IPS DF 19.7 (cell line): Measurements from ENCODE around the gene SIRT5.

Experiments used
- DNase-seq: peaks from one replicate; pipeline ENCODE4 v3.0.0-alpha.2; 2013; ENCODE audit warnings: low read depth, low spot score

Gene SIRT5

DNA sequence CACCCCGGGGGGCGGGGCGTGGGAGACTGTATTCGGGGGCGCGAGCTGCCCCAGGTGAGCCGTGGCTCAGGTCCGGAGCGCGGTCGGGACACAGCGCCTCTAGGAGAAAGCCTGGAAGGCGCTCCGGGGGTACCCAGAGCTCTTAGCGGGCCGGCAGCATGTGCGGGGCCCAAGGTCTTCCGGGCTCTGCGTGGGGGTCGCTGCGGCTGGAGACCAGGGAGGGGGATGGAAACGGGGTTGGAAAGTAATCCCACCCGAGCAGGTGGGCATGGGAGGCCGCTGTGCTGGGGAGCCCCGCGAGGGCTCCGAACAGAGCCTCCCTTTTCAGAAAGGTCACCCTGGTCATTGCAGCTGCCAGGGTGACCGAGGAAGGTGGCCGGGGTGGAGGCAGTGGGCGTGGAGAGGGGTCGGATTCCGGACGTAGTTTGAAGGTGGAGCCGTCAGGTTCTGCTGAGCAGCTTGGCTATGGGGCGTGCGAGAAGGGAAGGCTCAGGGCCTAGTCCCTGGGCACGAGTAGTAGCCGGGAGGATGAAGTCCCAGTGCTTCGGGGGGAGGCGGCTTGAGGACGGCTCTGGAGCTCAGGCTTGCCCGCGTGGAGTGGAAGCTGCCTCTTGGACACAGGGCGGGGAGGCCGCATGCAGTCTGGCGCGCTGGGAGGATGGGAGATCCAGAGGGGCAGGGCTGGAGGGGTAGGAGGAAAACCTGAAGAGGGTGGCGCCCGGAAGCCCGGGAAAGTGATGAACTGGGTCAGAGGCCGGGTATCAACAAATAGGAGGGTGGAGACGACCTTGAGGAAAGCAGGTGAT is at the start of gene SIRT5:
Gene SIRT5 (plus strand): TSS at position 31 of the 806 bp plus-strand sequence. CDS start 9,510 bp downstream, outside the sequence.
- DNase-seq, result peak; percentile 70

DNA sequence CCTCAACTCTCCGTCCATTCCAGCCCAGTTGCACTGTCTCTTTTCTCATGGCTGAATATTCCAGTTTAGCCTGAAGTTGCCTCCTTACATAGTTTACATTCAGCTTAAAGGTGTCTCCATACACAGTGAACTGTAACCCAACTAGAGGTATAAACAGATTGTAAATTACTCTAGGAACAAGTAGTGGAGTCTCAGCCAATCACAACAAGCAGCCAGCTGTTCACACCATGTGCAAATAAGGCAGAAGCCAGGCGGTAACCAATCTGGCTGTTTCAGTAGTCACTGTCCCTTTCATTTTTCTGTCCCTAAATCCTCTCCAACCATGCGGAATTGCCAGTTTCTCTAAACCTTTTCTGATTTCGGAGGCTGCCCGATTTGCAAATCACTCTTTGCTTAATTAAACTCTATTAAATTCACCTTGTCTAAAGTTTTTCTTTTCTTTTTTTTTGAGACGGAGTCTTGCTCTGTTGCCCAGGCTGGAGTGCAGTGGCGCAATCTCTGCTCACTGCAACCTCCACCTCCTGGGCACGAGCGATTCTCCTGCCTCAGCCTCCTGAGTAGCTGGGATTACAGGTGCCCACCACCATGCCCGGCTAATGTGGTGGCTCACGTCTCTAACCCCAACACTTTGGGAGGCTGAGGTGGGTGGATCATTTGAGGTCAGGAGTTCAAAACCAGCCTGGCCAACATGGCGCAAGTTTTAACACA is 49.4 kb upstream of the SIRT5 start:
- DNase-seq, result no peak

DNA sequence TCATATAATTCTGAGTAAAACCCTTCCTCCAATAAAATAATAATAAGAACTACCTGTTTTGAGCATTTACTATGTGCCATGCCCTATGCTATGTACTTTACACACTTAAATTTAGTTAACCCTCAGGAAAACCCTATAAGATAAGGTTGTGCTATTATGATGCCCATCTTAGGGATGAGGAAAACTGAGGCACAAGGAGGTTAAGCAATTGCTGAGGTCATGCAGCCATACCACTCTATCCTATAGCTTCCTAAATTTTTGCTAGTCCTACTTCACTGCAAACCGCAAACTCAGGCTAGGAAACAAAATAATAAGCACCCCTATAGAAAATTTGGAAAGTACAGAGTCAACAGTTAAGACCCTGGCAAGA is 48.1 kb upstream of the SIRT5 start:
- DNase-seq, result no peak

DNA sequence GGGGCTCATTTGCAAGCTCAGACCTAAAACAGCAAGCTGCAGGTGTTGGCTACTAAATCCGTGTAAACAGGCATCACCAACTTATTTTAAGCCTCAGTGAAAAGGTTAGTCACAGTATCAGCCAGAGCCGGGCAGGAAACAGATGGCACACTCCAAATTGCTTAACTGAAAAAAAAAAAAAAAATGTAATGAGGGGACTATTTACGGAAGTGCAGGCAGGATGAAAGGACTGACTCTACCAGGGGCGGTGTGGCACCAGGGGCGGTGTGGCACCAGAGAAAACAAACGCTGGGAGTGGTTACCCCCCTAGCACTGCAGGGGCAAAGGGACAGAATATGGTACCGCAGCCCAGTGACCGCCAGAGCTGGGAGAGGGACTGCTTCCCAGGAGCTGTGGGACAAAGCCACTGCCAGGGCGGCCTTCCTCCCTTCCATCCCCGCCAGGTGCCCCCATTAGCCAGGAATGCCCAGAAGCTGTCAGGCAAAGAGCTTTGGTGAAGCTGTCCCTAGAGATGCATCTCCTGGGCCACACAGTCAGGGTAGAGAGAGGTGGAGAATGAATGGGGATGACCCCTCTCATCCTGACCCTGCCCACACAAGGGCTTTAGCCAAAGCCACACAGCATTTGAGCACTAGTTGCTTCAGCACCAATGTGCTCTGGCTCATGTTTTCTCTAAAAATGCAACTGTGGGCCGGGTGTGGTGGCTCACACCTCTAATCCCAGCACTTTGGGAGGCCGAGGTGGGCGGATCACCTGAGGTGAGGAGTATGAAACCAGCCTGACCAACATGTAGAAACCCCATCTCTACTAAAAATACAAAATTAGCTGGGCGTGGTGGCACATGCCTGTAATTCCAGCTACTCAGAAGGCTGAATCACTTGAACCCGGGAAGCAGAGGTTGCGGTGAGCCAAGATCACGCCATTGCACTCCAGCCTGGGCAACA is 47.4 kb upstream of the SIRT5 start:
- DNase-seq, result no peak

DNA sequence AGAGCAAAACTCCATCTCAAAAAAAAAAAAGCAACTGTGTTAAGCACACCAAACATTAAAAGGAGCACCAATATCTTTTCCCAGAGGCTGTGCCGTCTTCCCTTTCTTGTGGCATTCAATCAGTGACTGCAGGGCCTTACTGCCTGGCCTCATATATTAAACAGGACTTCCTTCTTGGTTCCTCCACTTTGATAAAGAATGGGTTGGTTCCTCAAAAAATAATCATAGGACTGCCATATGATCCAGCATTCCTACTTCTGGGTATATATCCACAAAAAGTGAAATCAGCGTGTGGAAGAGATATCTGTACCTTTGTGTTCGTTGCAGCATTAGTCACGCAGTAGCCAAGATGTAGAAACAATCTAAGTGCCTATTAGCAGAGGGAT is 46.7 kb upstream of the SIRT5 start:
- DNase-seq, result no peak

DNA sequence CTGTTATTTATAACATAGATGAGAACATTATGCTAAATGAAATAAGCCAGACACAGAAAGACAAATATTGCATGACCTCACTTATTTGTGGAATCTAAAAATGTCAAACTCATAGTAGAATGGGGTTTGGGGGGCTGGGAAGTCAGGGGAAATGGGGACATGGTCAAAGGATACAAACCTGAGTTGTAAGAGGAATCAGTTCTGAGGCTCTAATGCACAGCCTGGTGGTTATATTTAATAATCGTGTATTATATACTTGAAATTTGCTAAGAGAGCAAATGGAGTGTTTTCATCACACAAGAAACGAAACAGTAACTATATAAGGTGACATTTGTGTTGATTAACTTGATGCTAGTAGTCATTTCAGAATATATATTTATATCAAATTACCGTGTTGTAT is 46.2 kb upstream of the SIRT5 start:
- DNase-seq, result no peak

DNA sequence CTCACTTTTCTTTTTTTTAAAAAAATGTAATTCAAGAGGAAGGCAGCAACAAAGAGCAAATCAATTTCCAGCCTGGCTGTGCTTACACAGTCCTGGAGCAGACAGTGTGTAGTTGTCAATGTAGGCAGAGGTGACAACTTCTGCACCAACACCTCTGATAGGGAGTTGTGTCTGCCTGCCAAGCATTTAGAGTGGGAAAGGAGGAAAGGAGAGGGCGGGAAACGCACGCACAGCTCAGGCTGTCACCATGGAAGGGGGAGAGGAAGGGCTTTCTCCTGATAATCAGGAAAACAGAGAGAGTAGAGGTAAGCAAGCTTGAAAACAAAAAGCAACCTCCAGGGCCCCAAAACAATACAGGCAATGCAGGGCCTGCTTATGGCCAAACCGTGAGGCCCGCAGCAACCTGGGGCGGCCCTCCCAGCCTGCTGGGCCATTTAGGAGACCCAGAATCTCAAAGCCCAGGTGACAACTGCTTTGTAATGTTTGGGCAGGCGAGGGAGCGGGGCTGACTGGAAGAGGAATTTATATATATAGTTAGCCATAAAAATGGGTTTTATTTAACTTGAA is 45.5 kb upstream of the SIRT5 start:
- DNase-seq, result no peak

DNA sequence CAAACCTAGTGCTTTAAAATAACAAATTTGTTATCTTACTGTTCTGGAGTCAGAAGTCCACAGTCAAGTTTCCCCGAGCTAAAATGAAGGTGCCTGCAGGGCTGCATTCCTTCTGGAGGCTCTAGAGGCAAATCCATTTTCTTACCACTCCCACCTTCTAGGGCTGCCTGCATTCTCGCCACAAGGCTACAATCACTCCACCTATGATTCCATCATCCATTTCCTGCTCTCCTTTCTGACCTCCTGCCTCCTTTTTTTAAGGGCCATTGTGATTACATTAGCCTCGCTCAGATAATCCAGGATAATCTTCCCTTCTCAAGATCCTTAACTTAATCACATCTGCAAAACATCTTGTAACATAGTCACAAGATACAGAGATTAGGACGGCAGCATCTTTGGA is 42.4 kb upstream of the SIRT5 start:
- no peak for DNase-seq

DNA sequence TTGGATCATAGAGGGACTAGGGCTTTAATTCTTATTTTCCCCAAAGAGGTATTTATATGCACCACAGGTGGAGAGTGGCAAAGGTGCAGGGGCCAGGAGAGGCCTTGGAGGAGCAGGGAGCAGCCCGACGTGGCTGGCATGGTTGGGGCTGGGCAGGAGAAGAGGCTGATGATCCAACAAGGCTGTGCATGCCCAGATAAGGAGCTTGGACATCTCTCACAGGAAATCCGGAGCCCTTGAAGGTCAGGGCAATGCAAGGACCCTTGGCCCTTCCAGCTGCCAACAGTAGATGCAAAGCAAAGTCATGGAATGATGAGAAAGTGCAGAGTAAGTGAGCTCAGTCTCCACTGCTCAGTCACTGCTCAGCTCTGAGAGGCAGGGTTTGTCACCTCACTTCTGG is 39.9 kb upstream of the SIRT5 start:
- no peak for DNase-seq

DNA sequence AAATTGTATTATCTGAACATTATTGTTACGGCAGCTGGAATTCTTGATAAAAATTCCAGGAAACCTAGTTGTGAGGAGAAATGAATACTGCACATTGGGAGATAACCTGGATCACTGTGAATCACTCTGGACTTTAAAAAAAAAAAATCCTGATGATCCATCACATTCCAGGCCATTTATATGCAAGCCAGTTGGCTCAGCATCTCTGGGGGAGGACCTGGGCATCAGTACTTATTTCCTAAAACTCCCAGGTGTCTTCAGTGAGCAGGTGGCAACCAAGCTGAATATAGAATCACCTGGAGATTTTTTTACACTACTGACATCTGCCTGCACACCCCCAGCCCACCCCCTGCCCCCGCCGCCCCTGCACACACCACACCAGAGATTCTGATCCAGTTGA is 39.1 kb upstream of the SIRT5 start:
- no peak for DNase-seq

DNA sequence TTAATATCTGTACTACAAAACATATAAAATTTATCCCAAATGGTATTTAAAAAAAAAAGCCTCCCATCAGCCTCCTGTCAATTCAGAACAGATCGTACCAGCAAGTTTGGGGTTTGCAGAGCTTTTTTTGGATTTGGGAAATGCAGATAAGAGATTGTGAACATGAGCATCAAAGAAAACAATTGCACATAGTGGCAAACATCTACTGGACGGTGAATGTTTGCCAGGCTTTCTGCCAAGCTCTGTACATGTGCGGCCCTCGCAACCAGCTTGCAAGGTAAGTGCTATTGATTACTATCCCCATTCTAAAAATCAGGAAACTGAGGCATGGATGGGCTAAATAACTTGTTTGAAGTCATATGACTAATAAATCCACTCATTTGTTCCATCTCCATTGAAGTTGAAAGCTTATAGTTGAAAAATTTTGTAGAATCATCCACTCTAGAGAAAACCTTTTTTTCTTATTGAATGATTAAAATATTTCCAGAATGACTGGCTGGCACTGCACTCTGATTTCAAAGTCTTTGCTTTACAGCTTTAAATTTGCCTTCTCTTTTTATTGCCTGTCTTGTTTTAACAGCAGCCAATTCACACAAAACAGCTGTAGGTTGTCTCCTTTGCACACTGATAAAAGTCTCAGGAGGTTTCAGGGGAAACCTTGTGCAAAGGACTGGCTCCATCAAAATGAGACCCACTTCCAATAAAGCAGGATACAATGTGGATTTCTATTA is 37.4 kb upstream of the SIRT5 start:
- no peak for DNase-seq

DNA sequence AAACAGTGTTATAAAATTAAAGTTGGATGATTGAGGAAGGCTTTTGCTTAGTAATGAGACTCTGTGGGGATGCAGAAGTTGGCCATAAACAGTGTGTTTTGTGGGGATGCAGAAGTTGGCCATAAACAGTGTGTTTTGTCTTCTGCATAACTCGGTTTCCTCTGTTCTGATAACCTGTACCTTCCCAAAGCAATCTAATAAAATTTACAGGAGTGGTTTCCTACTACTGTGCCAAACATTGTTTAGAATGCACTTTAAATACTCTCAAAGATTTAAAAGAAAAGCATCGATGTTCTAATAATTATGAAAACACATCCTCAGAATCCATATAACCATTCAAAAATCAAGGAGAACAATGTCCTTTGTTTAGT is 36.9 kb upstream of the SIRT5 start:
- DNase-seq, result no peak

DNA sequence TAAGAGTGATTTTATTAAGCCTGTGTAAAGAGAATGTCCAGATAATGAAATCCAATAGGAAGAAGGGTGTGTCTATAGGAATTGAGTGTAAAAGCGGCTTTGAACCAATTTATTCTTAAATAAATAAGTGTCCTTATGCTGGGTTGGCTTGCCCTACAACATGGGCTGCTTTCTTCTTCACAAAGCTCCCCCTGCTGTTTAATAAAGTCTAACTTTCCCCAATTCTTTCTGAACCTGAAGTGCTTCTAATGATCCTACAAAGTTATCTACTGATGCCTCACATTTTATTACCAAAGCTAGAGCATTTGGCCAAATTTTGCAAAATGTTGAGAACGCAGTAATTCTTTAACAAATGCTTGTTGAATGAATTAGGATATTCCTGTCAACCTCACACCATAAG is 36.3 kb upstream of the SIRT5 start:
- no peak for DNase-seq

DNA sequence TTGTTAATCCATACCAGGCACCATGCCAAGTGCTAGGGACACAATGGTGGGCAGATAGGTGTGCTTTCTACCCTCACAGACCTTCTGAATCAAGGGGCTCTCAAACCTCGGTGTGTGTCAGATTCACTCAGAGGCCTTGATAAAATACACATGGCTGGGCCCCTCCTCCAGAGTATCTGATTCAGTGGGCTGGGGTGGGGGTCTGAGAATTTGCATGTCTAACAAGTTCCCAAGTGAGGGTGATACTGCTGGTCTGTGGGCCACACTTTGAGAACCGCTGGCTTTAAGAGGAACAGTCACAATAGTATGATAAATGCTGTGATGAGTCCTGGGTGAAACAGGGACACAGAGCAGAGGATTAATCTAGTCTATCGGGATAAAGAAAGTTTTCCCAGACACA is 35.8 kb upstream of the SIRT5 start:
- no peak for DNase-seq

DNA sequence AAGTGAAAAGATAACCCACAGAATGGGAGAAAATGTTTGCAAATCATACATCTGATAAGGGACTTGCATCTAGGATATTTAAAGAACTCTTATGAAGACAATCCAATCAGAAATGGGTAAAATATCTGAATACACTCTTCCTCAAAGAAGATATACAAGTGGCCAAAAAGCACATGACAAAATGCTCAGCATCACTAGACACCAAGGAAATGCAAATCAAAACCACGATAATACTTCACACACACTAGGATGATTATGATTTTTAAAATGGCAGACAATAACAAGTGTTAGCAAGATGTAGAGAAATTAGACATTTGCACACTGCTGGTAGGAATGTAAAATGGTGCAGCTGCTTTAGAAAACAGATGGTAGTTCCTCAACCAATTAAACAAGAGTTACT is 34.8 kb upstream of the SIRT5 start:
- DNase-seq, result no peak

DNA sequence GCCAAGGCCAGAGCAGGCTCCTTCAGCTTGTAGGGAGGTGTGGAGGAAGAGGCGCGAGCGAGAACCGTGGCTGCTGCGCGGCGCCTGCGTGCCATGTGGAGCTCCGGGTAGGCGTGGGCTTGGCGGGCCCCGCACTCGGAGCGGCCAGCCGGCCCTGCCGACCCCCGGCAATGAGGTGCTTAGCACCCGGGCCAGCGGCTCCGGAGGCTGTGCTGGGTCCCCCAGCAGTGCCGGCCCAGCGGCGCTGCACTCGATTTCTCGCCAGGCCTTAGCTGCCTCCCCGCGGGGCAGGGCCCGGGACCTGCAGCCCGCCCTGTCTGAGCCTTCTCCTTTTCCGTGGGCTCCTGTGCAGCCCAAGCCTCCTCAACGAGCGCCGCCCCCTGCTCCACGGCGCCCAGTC is 32.9 kb upstream of the SIRT5 start:
- no peak for DNase-seq

DNA sequence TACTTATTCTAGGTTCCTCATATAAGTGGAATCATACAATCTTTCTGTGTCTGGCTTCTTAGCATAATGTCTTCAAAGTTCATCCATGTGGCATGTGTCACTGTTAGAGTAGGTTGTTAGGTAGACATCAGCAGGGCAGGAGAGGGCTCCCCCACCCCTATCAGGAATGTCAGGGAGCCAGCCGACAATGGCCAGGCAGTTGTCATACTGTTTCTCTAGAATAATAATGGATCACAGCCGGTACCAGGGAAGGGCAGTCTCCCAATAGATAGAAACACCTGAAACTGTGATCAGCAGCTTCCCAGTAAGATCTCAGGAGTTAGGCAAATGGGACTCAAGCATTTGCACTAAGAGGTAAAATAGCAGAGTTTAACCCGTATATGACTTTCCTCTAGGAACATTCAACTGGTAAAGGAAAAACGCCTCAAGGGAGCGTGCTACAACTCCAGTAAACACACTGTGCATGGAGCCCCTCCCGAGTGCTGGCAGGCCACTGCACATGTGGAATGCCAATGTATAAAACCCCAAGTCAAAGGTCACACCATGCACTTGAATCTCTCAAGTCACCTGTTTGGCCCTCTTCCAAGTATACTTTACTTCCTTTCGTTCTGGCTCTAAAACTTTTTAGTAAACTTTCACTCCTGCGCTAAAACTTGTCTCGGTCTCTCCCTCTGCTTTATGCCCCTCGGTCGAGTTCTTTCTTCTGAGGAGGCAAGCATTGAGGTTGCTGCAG is 29.8 kb upstream of the SIRT5 start:
- DNase-seq, result no peak

DNA sequence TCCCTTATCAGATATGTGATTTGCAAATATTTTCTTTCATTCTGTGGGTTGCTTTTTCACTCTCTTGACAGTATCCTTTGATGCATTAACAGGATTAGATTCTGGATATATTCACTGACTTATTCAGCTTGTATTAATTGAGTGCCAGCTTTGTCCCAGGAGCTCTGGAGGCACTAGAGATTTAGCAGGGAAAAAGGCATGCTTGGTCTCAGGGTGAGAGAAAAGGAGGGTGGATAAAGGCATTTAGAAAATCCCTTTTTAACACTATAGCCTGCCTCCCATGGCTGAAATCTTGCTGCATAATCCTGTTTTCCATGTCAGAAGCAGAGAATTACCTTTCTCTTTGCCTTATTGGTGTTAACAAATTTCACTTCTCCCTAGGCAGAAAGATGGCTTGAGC is 28.5 kb upstream of the SIRT5 start:
- no peak for DNase-seq

DNA sequence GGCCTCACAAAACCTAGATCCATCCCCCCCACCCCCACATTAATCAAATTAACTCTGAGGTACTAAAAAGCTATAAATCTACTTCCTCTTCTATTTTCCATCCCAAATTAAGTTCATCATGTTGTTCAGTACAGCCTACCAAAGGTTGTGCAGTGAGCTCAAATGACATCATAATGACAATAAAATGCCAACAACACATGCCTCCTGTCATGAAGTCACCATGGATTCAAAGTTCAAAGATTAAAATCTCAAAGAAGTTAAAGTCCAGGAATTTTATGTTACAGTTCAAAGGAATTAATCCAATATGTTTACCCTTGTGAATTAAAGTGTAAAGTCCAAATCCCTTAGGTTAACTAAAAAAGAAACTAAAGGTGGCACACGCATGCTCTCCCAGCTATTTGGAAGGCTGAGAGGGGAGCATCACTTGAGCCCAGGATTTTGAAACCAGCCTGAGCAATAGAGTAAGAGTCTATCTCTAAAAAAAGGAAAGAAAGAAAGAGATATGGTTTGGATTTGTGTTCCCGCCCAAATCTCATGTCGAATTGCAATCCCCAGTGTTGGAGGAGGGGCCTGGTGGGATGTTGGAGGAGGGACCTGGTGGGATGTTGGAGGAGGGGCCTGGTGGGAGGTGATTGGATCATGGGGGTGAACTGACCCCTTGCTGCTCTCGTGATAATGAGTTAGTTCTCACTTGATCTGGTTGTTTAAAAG is 25.7 kb upstream of the SIRT5 start:
- DNase-seq, result no peak

DNA sequence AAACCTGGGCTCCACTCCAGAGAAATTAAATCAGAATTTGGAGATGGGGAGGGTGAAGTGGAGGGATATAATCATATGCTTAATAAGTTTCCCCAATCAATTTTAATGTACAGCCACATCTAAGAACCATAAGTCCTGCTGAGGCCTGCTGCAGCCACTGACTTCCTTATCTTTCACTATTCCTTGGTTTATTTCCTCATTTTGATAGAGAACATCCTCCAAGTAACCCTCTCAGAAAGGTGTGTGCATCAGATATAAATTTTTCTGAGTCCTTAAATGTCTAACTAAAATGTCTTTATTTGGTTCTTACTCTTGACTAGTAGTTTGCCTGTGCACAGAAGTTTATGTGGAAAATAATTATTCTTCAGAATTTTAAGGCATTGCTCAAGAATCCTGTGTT is 23.7 kb upstream of the SIRT5 start:
- no peak for DNase-seq
